HepG2 (cell line): ENCODE measurements around the gene GLYATL3. TPM values are rescaled to one million over a fixed set of nuclear protein-coding genes. Genes with fewer than 3 reads are reported as not detected.

Source experiments
- AGO2 ChIP-seq: fragments of 200-400 bp; formaldehyde crosslinking; optimal IDR thresholded peaks from 2 replicates; pipeline ENCODE3; 2017; ENCODE audit warnings: mild to moderate bottlenecking, low read depth, low read length, moderate library complexity
- AHDC1 ChIP-seq: sonication (generic); formaldehyde crosslinking; IDR thresholded peaks from 2 replicates; pipeline ENCODE4 v1.5.1; 2020; ENCODE audit warnings: mild to moderate bottlenecking, missing genetic modification reagents, borderline replicate concordance
- DPF2 ChIP-seq: sonication (generic); formaldehyde crosslinking; IDR thresholded peaks from 2 replicates; pipeline ENCODE4 v1.4.0; 2020; ENCODE audit warnings: mild to moderate bottlenecking, low read depth, missing genetic modification reagents, borderline replicate concordance
- EHMT2 ChIP-seq: fragments of 200-600 bp; sonication (generic); IDR thresholded peaks from 2 replicates; pipeline ENCODE4 v1.7.0; 2017; ENCODE audit warnings: antibody characterized with exemption, low read depth, low read length, borderline replicate concordance
- FOXO4 ChIP-seq: sonication (generic); formaldehyde crosslinking; conservative IDR thresholded peaks from 2 replicates; pipeline ENCODE4 v1.8.1; 2023; ENCODE audit warnings: missing genetic modification reagents
- HDAC2 ChIP-seq: sonication (generic); formaldehyde crosslinking; IDR thresholded peaks from 2 replicates; pipeline ENCODE4 v1.4.0; 2020; ENCODE audit warnings: missing genetic modification reagents
- KDM3A ChIP-seq: IDR thresholded peaks from 2 replicates; pipeline ENCODE4 v1.6.1; 2018; ENCODE audit warnings: low read depth, missing compliant biosample characterization
- KLF12 ChIP-seq: sonication (generic); formaldehyde crosslinking; IDR thresholded peaks from 2 replicates; pipeline ENCODE4 v1.4.0; 2020; ENCODE audit warnings: missing genetic modification reagents, borderline replicate concordance
- NFYC ChIP-seq: IDR thresholded peaks from 2 replicates; pipeline ENCODE4 v1.6.1; 2016; ENCODE audit warnings: missing genetic modification reagents, missing compliant biosample characterization
- POLR2A ChIP-seq, 2 experiments: IDR thresholded peaks; 2 replicates each; pipeline ENCODE4 v1.6.1; 2011; ENCODE audit warnings: low read depth in 2 of 2, low read length in 2 of 2, mild to moderate bottlenecking in 1 of 2, moderate library complexity in 1 of 2; ENCODE audit not compliant: insufficient read depth in 1 of 2
- POLR2AphosphoS2 ChIP-seq: IDR thresholded peaks from 2 replicates; pipeline ENCODE4 v1.6.1; 2011; ENCODE audit warnings: low read depth, low read length, improper control_type of control experiment
- PRDM4 ChIP-seq: sonication (generic); formaldehyde crosslinking; IDR thresholded peaks from 2 replicates; pipeline ENCODE4 v1.9.0; 2021; ENCODE audit warnings: missing genetic modification reagents, borderline replicate concordance
- RXRB ChIP-seq: IDR thresholded peaks from 2 replicates; pipeline ENCODE4 v1.6.1; 2016; ENCODE audit warnings: borderline replicate concordance, missing genetic modification reagents, missing compliant biosample characterization
- SIX1 ChIP-seq: sonication (generic); formaldehyde crosslinking; IDR thresholded peaks from 2 replicates; pipeline ENCODE4 v1.4.0; 2020; ENCODE audit warnings: missing genetic modification reagents, borderline replicate concordance
- SYNCRIP ChIP-seq: fragments of 200-400 bp; formaldehyde crosslinking; IDR thresholded peaks from 2 replicates; pipeline ENCODE4 v1.6.1; 2018; ENCODE audit warnings: mild to moderate bottlenecking, low read depth, low read length; ENCODE audit not compliant: insufficient read depth
- ZNF10 ChIP-seq: sonication (generic); formaldehyde crosslinking; IDR thresholded peaks from 2 replicates; pipeline ENCODE4 v1.4.0; 2020; ENCODE audit warnings: mild to moderate bottlenecking, low read depth, missing genetic modification reagents, borderline replicate concordance
- ZNF264 ChIP-seq: sonication (generic); formaldehyde crosslinking; IDR thresholded peaks from 2 replicates; pipeline ENCODE4 v1.4.0; 2020; ENCODE audit warnings: missing genetic modification reagents
- ZNF564 ChIP-seq: sonication (generic); formaldehyde crosslinking; IDR thresholded peaks from 2 replicates; pipeline ENCODE4 v1.8.1; 2023; ENCODE audit warnings: mild to moderate bottlenecking, missing genetic modification reagents
- ZNF691 ChIP-seq: sonication (generic); formaldehyde crosslinking; IDR thresholded peaks from 2 replicates; pipeline ENCODE4 v1.4.0; 2020; ENCODE audit warnings: missing genetic modification reagents, low read depth, mild to moderate bottlenecking, borderline replicate concordance
- ZNF790 ChIP-seq: sonication (generic); formaldehyde crosslinking; IDR thresholded peaks from 2 replicates; pipeline ENCODE4 v1.8.0; 2022; ENCODE audit warnings: missing genetic modification reagents, mild to moderate bottlenecking, borderline replicate concordance
- ZNF839 ChIP-seq: sonication (generic); formaldehyde crosslinking; IDR thresholded peaks from 2 replicates; pipeline ENCODE4 v1.4.0; 2020; ENCODE audit warnings: missing genetic modification reagents, mild to moderate bottlenecking, borderline replicate concordance
- polyA plus RNA-seq, 8 experiments: library from polyadenylated mRNA; depleted of rRNA in 3 of 8; stranded (reverse) in 7 of 8; unstranded in 1 of 8; fragments of >200 nt; fragmentation: Illumina TruSeq in 4 of 8; extraction: Trizol in 4 of 8; gene quantifications; 2 replicates each; pipeline versions ENCODE4 v1.2.1 to v1.2.3, GENCODE V29; 2011 to 2016; ENCODE audit warnings: low read depth in 4 of 8, missing spikeins in 1 of 8, mixed read lengths in 1 of 8; ENCODE audit not compliant: insufficient read depth in 1 of 8
- total RNA-seq, 5 experiments: library from RNA; depleted of rRNA; stranded (reverse); fragments of >200 nt; fragmentation: Illumina TruSeq; extraction: Trizol; gene quantifications; 2 replicates each; pipeline ENCODE4 v1.2.3, GENCODE V29; 2016; ENCODE audit warnings: low read depth in 1 of 5

Gene GLYATL3
- total and polyA plus RNA-seq, 2 of the 13 experiments (the other 11 are each of a cell fraction or from before 2014, with no cell fraction given), result 0.05 TPM; not detected in 1

- TF ChIP-seq DPF2 (CRISPR knock-in tag) (peak; percentile 40; the same call in 1 of the 2 replicates), ZNF790 (CRISPR knock-in tag) (no peak), KDM3A (CRISPR knock-in tag) (no peak), RXRB (CRISPR knock-in tag) (peak; percentile 35; the same call in 1 of the 2 replicates), SYNCRIP (no peak), NFYC (CRISPR knock-in tag) (peak; percentile 38; the same call in 1 of the 2 replicates), AGO2 (no peak), ZNF839 (CRISPR knock-in tag) (no peak), ZNF264 (CRISPR knock-in tag) (0 out of 2 replicates have a peak, but pooled peaks have one; percentile 12), SIX1 (CRISPR knock-in tag) (peak; percentile 52; the same call in 1 of the 2 replicates), KLF12 (CRISPR knock-in tag) (no peak), AHDC1 (CRISPR knock-in tag) (peak; percentile 53; the same call in 1 of the 2 replicates), ZNF564 (CRISPR knock-in tag) (no peak), POLR2A (IDR thresholded peaks at IDR 0.05; ENCODE audit: insufficient read depth in 1 of 2, low read depth in 2 of 2, low read length in 2 of 2) (no peak), FOXO4 (no peak), ZNF10 (CRISPR knock-in tag) (no peak), HDAC2 (CRISPR knock-in tag) (peak; percentile 61), POLR2AphosphoS2 (no peak), EHMT2 (no peak), PRDM4 (CRISPR knock-in tag) (no peak), ZNF691 (no peak)
These were observed 56.7 kb downstream of the GLYATL3 start (continued) for GRCh38 chr6:49556429-49556837.
